Hepatocyte (in vitro differentiated cells): ENCODE results near the gene RFTN1.

Experiments used
- EZH2 ChIP-seq: fragments of 200-600 bp; sonication (generic); IDR thresholded peaks from 2 replicates; pipeline ENCODE4 v1.6.1; 2016; ENCODE audit warnings: antibody characterized with exemption, mild to moderate bottlenecking, borderline replicate concordance
- EZH2phosphoT487 ChIP-seq: fragments of 200-600 bp; sonication (generic); IDR thresholded peaks from one replicate; pipeline ENCODE4 v1.6.1; 2018; ENCODE audit warnings: antibody characterized with exemption, mild to moderate bottlenecking, low read depth, moderate library complexity; ENCODE audit not compliant: unreplicated experiment, severe bottlenecking
- TF ChIP-seq, protein P1 (sequence below): fragments of 200-600 bp; sonication (generic); IDR thresholded peaks from 2 replicates; pipeline ENCODE4 v1.5.1; 2016; ENCODE audit warnings: antibody characterized with exemption, mild to moderate bottlenecking; ENCODE audit not compliant: poor library complexity

DNA sequence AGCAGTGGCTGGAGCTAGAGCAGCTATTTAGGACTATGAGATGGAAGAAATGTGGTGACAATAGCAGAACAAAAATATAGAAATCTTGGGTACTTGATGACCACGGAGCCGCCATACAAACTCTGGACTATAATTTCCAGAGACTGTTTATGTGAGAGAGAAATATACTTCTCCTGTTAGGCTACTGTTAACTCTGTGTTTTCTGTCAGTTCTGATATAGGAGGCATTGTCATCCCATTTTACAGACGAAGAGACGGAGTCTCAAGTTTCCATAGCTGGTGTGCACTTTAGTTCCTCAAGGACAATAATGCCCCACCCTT lies 22.8 kb upstream of the RFTN1 start:
- TF ChIP-seq, protein P1, sequence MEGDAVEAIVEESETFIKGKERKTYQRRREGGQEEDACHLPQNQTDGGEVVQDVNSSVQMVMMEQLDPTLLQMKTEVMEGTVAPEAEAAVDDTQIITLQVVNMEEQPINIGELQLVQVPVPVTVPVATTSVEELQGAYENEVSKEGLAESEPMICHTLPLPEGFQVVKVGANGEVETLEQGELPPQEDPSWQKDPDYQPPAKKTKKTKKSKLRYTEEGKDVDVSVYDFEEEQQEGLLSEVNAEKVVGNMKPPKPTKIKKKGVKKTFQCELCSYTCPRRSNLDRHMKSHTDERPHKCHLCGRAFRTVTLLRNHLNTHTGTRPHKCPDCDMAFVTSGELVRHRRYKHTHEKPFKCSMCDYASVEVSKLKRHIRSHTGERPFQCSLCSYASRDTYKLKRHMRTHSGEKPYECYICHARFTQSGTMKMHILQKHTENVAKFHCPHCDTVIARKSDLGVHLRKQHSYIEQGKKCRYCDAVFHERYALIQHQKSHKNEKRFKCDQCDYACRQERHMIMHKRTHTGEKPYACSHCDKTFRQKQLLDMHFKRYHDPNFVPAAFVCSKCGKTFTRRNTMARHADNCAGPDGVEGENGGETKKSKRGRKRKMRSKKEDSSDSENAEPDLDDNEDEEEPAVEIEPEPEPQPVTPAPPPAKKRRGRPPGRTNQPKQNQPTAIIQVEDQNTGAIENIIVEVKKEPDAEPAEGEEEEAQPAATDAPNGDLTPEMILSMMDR = no peak
- TF ChIP-seq EZH2 = no peak
- no peak for TF ChIP-seq EZH2phosphoT487
